Neural cell (in vitro differentiated cells): ENCODE data around the gene HNRNPUL1. TPM values are rescaled to one million over a fixed set of nuclear protein-coding genes. Genes with fewer than 3 reads are reported as not detected.

Experiments used
- H2AFZ ChIP-seq: fragments of 200-600, 300-800 bp; sonication (generic), shearing (Covaris generic); 2 replicates; pipeline ENCODE4 v1.6.0; 2014; ENCODE audit warnings: low read depth, mild to moderate bottlenecking, antibody characterized with exemption, low read length, moderate library complexity
- H3F3A ChIP-seq: fragments of 200-600 bp; shearing (Covaris generic); 2 replicates; pipeline ENCODE4 v1.6.1; 2016; ENCODE audit warnings: mild to moderate bottlenecking, moderate library complexity, mixed read lengths, antibody characterized with exemption, low read length; ENCODE audit not compliant: insufficient read depth, poor library complexity, severe bottlenecking
- H3K27ac ChIP-seq: fragments of 200-600, 300-800 bp; sonication (generic), shearing (Covaris generic); 2 replicates; pipeline ENCODE4 v1.5.1; 2014; ENCODE audit warnings: mild to moderate bottlenecking, low read length, moderate library complexity
- H3K27me3 ChIP-seq: fragments of 300-800, 200-600 bp; sonication (generic), shearing (Covaris generic); 2 replicates; pipeline ENCODE4 v1.6.0; 2014; ENCODE audit warnings: mild to moderate bottlenecking, low read depth, low read length, moderate library complexity; ENCODE audit not compliant: insufficient read depth
- H3K36me3 ChIP-seq: fragments of 300-800, 200-600 bp; sonication (generic), shearing (Covaris generic); 2 replicates; pipeline ENCODE4 v1.5.1; 2014; ENCODE audit warnings: mild to moderate bottlenecking, antibody characterized with exemption, low read length, moderate library complexity; ENCODE audit not compliant: insufficient read depth
- H3K4me2 ChIP-seq: fragments of 300-800, 200-600 bp; sonication (generic), shearing (Covaris generic); 2 replicates; pipeline ENCODE4 v1.6.0; 2014; ENCODE audit warnings: mild to moderate bottlenecking, low read length
- H3K4me3 ChIP-seq: fragments of 300-800, 200-600 bp; sonication (generic), shearing (Covaris generic); 2 replicates; pipeline ENCODE4 v1.5.1; 2014; ENCODE audit warnings: mild to moderate bottlenecking, low read length, moderate library complexity
- H3K79me2 ChIP-seq: fragments of 200-600 bp; shearing (Covaris generic); replicated peaks from 2 replicates; pipeline ENCODE4 v1.6.0; 2014; ENCODE audit warnings: mild to moderate bottlenecking, low read length, moderate library complexity; ENCODE audit not compliant: insufficient read depth
- H3K9ac ChIP-seq: fragments of 300-800, 200-600 bp; sonication (generic), shearing (Covaris generic); 2 replicates; pipeline ENCODE4 v1.6.1; 2016; ENCODE audit warnings: mild to moderate bottlenecking, low read length, mixed read lengths
- H3K9me2 ChIP-seq: fragments of 200-600 bp; shearing (Covaris generic); 2 replicates; pipeline ENCODE4 v1.6.1; 2016; ENCODE audit warnings: mild to moderate bottlenecking, low read length, mixed read lengths; ENCODE audit not compliant: insufficient read depth
- H3K9me3 ChIP-seq: fragments of 200-600, 300-800 bp; sonication (generic), shearing (Covaris generic); 2 replicates; pipeline ENCODE4 v1.6.1; 2016; ENCODE audit warnings: mild to moderate bottlenecking, mixed run types, low read length, moderate library complexity, mixed read lengths
- H4K20me1 ChIP-seq: fragments of 200-600 bp; shearing (Covaris generic); 2 replicates; pipeline ENCODE4 v1.6.1; 2016; ENCODE audit warnings: mild to moderate bottlenecking, mixed run types; ENCODE audit not compliant: insufficient read depth
- EP300 ChIP-seq: fragments of 450-650 bp; conservative IDR thresholded peaks from 2 replicates; pipeline ENCODE4 v1.6.1; 2014; ENCODE audit warnings: antibody characterized with exemption, mild to moderate bottlenecking, moderate library complexity; ENCODE audit not compliant: poor library complexity, severe bottlenecking
- EZH2 ChIP-seq: fragments of 200-600, 300-800 bp; shearing (Covaris generic), sonication (generic); IDR thresholded peaks from 2 replicates; pipeline ENCODE4 v1.6.1; 2014; ENCODE audit warnings: antibody characterized with exemption, low read length, borderline replicate concordance, mild to moderate bottlenecking; ENCODE audit not compliant: insufficient read depth, poor library complexity, severe bottlenecking
- MXI1 ChIP-seq: fragments of 450-650 bp; conservative IDR thresholded peaks from 2 replicates; pipeline ENCODE4 v1.6.1; 2014; ENCODE audit warnings: antibody characterized with exemption, mild to moderate bottlenecking; ENCODE audit not compliant: poor library complexity, severe bottlenecking
- POLR2AphosphoS5 ChIP-seq: IDR thresholded peaks from 2 replicates; pipeline ENCODE4 v1.6.1; 2012
- RAD21 ChIP-seq: fragments of 450-650 bp; conservative IDR thresholded peaks from 2 replicates; pipeline ENCODE4 v1.6.1; 2014; ENCODE audit warnings: antibody characterized with exemption, mild to moderate bottlenecking, moderate library complexity
- SMC3 ChIP-seq: fragments of 450-650 bp; conservative IDR thresholded peaks from 2 replicates; pipeline ENCODE4 v1.6.1; 2014; ENCODE audit warnings: antibody characterized with exemption, mild to moderate bottlenecking, moderate library complexity; ENCODE audit not compliant: poor library complexity
- TAF1 ChIP-seq: IDR thresholded peaks from 2 replicates; pipeline ENCODE4 v1.6.1; 2012; ENCODE audit warnings: low read depth
- polyA plus RNA-seq: library from polyadenylated mRNA; depleted of rRNA; stranded (reverse); fragments of >200 nt; gene quantifications from 2 replicates; pipeline ENCODE4 v1.2.3, GENCODE V29; 2014
- TF ChIP-seq, protein P1 (sequence below): IDR thresholded peaks from 2 replicates; pipeline ENCODE4 v1.6.1; 2012; ENCODE audit warnings: borderline replicate concordance
- TF ChIP-seq, protein P2 (sequence below): fragments of 450-650 bp; IDR thresholded peaks from 2 replicates; pipeline ENCODE4 v1.5.1; 2014; ENCODE audit warnings: antibody characterized with exemption, mild to moderate bottlenecking, moderate library complexity; ENCODE audit not compliant: poor library complexity, severe bottlenecking

The HNRNPUL1 gene
- polyA plus RNA-seq, 1 donor from 2014 or later = 34.6 TPM

DNA sequence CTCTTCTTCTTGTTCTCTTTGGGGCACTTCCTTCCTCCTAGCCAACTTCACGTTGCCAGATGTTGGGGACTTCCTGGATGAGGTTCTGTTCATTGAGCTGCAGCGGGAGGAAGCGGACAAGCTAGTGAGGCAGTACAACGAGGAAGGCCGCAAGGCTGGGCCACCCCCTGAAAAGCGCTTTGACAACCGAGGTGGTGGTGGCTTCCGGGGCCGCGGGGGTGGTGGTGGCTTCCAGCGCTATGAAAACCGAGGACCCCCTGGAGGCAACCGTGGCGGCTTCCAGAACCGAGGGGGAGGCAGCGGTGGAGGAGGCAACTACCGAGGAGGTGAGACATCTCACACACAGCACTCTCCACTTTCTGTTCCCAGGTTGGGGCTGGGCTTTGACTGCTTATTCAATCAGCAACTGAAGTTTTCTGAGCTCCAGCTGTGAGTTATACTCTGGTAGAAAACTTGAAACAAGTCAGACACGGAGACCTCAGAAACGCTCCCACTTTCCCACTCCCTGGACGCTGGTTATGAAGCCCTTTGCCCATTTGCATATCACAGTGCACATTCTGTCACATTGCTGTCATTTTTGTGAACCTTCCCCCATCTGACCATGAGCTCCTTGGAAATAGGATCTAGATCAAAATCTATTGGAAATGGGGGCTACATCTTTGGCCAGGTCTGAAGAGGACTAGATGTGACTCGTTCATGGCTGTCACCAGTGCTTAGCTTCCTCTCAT, 38.6 kb downstream of the HNRNPUL1 start:
- Histone ChIP-seq H3K4me2 (no peak overlapping the region), H3K9ac (no peak overlapping the region), H3K9me2 (no peaks in the 10 kb centered on the region), H3K9me3 (no peaks in the 10 kb centered on the region), H3K27me3 (no peaks in the 10 kb centered on the region), H3K79me2 (no peaks in the 10 kb centered on the region), H2AFZ (no peak overlapping the region), H3K36me3 (no peaks in the 10 kb centered on the region), H3K27ac (no peak overlapping the region), H4K20me1 (no peaks in the 10 kb centered on the region), H3K4me3 (no peak overlapping the region), H3F3A (no peaks in the 10 kb centered on the region)
- TF ChIP-seq EZH2 (no peak), TAF1 (no peak), MXI1 (no peak)
- TF ChIP-seq, protein P1, sequence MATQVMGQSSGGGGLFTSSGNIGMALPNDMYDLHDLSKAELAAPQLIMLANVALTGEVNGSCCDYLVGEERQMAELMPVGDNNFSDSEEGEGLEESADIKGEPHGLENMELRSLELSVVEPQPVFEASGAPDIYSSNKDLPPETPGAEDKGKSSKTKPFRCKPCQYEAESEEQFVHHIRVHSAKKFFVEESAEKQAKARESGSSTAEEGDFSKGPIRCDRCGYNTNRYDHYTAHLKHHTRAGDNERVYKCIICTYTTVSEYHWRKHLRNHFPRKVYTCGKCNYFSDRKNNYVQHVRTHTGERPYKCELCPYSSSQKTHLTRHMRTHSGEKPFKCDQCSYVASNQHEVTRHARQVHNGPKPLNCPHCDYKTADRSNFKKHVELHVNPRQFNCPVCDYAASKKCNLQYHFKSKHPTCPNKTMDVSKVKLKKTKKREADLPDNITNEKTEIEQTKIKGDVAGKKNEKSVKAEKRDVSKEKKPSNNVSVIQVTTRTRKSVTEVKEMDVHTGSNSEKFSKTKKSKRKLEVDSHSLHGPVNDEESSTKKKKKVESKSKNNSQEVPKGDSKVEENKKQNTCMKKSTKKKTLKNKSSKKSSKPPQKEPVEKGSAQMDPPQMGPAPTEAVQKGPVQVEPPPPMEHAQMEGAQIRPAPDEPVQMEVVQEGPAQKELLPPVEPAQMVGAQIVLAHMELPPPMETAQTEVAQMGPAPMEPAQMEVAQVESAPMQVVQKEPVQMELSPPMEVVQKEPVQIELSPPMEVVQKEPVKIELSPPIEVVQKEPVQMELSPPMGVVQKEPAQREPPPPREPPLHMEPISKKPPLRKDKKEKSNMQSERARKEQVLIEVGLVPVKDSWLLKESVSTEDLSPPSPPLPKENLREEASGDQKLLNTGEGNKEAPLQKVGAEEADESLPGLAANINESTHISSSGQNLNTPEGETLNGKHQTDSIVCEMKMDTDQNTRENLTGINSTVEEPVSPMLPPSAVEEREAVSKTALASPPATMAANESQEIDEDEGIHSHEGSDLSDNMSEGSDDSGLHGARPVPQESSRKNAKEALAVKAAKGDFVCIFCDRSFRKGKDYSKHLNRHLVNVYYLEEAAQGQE = no peak

DNA sequence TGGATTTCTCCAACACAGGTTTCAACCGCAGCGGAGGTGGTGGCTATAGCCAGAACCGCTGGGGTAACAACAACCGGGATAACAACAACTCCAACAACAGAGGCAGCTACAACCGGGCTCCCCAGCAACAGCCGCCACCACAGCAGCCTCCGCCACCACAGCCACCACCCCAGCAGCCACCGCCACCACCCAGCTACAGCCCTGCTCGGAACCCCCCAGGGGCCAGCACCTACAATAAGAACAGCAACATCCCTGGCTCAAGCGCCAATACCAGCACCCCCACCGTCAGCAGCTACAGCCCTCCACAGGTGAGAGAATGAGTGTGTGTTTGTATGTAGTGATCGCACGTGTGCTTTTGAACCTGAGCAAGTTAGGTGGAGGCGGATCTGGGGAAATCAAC, 39.8 kb downstream of the HNRNPUL1 start:
- Histone ChIP-seq H3F3A (no peaks in the 10 kb centered on the region), H3K9me3 (no peaks in the 10 kb centered on the region), H3K9ac (no peak overlapping the region), H3K79me2 (no peaks in the 10 kb centered on the region), H3K4me2 (no peak overlapping the region), H3K9me2 (no peaks in the 10 kb centered on the region), H3K27me3 (no peaks in the 10 kb centered on the region), H4K20me1 (no peaks in the 10 kb centered on the region), H3K4me3 (no peak overlapping the region), H3K36me3 (no peaks in the 10 kb centered on the region), H3K27ac (no peak overlapping the region), H2AFZ (no peak overlapping the region)
- TF ChIP-seq POLR2AphosphoS5 (no peak), EZH2 (no peak), SMC3 (no peak), RAD21 (no peak), MXI1 (no peak), TAF1 (no peak), EP300 (no peak)
- TF ChIP-seq, protein P1 = no peak
- TF ChIP-seq, protein P2, sequence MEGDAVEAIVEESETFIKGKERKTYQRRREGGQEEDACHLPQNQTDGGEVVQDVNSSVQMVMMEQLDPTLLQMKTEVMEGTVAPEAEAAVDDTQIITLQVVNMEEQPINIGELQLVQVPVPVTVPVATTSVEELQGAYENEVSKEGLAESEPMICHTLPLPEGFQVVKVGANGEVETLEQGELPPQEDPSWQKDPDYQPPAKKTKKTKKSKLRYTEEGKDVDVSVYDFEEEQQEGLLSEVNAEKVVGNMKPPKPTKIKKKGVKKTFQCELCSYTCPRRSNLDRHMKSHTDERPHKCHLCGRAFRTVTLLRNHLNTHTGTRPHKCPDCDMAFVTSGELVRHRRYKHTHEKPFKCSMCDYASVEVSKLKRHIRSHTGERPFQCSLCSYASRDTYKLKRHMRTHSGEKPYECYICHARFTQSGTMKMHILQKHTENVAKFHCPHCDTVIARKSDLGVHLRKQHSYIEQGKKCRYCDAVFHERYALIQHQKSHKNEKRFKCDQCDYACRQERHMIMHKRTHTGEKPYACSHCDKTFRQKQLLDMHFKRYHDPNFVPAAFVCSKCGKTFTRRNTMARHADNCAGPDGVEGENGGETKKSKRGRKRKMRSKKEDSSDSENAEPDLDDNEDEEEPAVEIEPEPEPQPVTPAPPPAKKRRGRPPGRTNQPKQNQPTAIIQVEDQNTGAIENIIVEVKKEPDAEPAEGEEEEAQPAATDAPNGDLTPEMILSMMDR = no peak
